GM12874 (cell line): Measurements from ENCODE around the gene HMGB4.

Source experiments
- TF ChIP-seq, protein P1 (sequence below): IDR thresholded peaks from 2 replicates; pipeline ENCODE4 v1.5.1; 2011; ENCODE audit warnings: low read depth, mild to moderate bottlenecking, control low read depth, low read length, moderate library complexity; ENCODE audit not compliant: insufficient read depth

Gene HMGB4

DNA sequence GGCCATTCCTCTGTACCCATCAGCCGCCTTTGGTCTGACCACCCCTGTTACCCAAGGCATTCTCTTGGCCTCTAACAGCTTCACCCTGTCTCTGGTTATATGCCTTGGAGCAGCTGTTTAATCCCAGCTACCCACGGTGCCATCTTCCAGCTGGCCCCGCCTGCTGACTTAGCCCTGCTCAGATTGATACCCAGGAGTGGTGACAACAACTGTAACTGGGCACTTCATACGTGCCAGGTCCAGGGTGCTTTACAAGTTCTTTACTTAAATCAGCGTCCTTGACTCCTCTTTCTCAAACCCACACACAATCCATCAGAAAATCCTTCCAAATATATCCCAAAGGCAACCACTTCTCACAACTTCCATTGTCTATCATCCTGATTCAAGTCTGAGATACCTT, 37.2 kb upstream of the HMGB4 start:
- TF ChIP-seq, protein P1, sequence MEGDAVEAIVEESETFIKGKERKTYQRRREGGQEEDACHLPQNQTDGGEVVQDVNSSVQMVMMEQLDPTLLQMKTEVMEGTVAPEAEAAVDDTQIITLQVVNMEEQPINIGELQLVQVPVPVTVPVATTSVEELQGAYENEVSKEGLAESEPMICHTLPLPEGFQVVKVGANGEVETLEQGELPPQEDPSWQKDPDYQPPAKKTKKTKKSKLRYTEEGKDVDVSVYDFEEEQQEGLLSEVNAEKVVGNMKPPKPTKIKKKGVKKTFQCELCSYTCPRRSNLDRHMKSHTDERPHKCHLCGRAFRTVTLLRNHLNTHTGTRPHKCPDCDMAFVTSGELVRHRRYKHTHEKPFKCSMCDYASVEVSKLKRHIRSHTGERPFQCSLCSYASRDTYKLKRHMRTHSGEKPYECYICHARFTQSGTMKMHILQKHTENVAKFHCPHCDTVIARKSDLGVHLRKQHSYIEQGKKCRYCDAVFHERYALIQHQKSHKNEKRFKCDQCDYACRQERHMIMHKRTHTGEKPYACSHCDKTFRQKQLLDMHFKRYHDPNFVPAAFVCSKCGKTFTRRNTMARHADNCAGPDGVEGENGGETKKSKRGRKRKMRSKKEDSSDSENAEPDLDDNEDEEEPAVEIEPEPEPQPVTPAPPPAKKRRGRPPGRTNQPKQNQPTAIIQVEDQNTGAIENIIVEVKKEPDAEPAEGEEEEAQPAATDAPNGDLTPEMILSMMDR = no peak

DNA sequence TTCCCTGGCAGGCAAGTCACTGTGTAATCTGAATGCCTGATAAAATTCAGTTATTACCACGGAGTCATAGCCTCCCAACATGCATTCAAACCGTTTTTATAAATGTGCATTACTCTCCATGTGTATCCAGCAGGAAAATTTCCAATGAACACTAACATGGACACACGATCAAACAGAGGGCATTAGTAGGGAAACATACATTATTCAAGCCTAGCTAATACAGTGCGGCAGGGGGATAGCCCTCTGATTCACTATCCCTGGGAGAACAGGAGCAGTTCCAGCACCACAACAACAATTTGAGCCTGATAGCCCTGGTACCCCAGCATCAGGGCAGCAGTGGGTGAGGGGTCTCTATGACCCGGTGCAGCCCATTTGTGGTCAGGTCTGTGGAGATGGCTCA, 35.8 kb upstream of the HMGB4 start:
- TF ChIP-seq, protein P1 = no peak

- TF ChIP-seq, protein P1 = no peak
Observed at GRCh38 chr1:33828654-33829053, 35.2 kb upstream of the HMGB4 start.

DNA sequence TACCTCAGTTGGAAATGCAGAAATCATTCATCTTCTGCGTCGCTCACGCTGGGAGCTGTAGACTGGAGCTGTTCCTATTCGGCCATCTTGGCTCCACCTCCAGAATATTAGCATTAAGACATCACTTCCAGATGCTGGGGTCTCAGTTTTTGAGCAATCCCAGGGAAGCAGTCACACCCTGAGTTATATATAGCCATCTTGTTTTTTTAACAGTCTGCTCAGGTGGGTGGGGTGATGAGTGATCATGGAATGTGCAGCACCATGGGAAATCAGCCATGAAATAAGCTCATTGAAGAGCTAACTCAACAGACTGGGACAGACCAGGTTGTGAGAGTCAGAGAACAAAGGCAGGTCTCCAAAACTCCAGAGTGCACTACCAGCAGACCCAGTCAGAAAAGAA, 27.0 kb upstream of the HMGB4 start:
- TF ChIP-seq, protein P1 = no peak

- TF ChIP-seq, protein P1 = no peak
Observed at GRCh38 chr1:33837635-33838034, 26.2 kb upstream of the HMGB4 start.

- TF ChIP-seq, protein P1 = no peak
Observed at GRCh38 chr1:33841494-33841893, 22.4 kb upstream of the HMGB4 start.

- TF ChIP-seq, protein P1 = 0 out of 2 replicates have a peak, but pooled peaks have one; percentile 8
Observed at GRCh38 chr1:33842348-33842747, 21.5 kb upstream of the HMGB4 start.

- TF ChIP-seq, protein P1 = no peak
Observed at GRCh38 chr1:33844166-33844565, 19.7 kb upstream of the HMGB4 start.
